GM18909 (cell line): ENCODE measurements around the gene PDE4DIP.
"Not testable (repeated sequence)": the region's sequence is repeated elsewhere in the genome, so short reads cannot be mapped to it uniquely, and the experiment has no call there.

Experiments
- ATAC-seq: cut with Tn5 transposase; IDR thresholded peaks from one replicate; pipeline ENCODE4 v1.9.1; 2021; ENCODE audit warnings: mild to moderate bottlenecking; ENCODE audit not compliant: unreplicated experiment, poor library complexity

The PDE4DIP gene

DNA sequence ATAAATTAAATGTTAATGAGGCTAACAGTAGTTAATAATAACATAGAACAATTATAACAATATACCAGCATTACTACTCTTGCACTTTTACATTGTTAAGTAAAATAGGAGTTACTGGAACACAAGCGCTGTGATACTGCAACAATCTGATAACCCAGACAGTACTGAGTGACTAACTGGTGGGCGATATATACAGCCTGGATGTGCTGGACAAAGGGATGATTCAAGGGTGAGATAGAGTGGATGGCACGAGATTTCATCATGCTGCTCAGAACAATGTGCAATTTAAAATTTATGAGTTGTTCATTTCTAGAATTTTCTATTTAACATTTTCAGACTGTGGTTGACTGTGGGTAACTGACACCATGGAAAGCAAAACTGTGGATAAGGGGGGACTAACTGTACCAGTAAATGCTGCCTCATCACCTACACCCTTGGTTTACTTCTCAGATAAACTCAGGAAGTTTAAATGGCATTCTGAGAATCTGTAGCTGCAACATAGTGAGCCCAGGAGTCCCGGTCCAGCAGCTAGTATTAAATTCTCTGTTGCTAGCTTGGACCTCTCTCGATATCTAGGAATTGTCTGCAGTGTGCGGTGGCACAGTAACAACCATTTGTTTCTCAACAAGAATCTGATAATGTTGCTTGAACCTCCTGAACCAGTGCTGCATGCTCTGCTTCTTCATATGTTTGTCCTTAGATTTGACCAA, 24.9 kb downstream of the PDE4DIP start:
- not testable (repeated sequence) for ATAC-seq

DNA sequence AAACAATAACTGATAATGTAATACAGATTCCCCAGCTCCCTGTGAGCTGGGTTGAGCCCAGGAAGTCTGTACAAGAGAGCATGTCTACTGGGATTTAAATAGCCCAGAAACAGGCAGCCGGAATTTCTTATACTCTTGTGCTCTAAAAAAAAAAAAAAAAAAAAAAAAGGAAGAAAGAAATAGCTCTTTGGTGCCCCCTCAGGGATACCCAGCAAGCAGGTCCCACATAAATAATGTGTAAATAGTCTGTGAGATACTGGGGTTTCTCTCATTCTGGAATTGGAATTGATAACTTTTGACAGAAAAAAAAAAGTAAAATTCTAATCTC, 25.4 kb downstream of the PDE4DIP start:
- not testable (repeated sequence) for ATAC-seq

DNA sequence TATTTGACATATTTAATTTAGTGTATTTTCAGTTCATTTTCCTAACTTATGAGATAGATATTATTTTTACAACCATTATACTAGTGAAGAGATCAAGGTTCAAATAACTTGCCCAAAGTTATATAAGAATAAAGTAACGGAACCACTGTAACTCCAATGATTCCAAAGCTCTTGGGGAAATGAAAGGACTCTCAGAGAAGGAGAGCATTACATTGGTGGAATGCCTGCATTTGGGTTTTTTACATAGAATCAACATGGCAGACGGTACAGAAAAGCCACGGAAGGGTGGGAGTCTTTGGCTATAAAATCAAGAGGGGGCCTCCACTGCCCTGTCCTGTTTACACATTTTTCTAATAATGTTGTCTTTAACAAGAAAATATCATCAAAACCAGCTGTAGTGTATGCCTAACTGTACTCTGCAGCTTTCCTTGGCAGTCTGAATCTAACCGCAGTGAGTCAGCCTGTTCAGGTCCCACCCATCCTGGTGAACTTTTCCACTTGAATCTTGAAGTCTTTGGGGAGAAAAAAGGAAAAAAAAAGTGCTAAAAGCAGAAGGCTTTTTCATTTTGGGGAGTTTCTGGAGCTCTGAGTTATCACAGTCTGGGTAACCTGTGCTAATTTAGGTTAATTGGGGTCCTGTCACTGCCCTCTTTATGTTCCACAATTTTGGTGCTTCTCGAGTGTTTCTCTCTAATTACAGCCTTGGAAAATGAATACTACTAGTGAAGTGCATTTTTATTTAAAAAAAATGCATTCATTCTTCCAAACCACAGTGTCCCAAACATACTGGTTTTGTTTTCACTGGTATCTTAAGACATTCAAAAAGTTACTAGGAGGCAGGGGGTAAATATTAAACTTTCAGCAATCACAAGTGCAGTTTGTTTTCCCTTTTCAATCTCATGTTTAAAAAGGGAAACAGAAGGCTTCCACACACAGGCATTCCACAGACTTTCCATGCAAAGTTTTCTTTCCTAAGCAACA, 30.5 kb downstream of the PDE4DIP start:
- not testable (repeated sequence) for ATAC-seq

DNA sequence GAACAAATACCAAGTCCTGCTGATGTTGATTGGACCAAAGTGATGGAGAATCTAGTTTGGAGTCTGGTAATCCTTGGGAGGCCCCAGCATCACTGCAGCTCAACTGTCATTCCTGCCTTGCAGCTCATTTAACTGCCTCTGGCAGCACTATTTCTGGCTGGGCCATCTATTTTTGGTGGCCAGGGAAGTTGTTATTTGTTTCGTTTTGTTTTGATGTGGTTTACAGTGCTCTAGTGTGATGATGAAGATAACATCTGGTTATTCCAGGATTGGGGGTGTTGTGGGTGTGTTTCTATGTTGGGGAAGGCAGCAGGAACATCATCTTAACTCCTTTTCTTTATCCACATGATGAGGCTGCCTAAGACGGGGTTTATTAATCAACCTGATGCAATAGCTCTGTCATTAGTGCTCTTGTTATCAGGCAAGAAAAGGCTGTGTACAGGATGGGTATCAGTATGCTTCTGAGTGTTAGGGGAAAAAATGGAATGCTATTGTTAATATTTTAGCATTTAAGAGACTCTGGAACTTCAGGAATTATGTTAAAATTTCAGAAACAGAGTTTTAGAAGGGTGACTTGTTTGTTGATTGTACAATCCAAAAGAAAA, 35.7 kb downstream of the PDE4DIP start:
- ATAC-seq = not testable (repeated sequence)

DNA sequence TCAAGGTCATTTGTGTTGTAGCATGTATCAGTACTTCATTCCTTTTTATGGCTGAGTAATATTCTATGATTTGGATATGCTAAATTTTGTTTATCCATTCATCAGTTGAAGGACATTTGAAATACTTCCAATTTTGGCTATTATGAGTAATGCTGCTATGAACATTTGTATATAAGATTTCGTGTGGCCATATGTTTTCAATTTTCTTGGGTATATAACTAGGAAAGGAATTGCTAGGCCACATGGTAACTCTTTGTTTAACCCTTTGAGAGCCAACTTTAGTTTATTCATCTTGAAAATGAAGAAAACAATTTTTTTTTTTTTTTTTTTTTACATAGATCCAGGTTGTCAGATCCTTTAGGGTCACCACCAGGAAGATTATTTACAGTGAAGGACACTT, 37.0 kb downstream of the PDE4DIP start:
- ATAC-seq = not testable (repeated sequence)

DNA sequence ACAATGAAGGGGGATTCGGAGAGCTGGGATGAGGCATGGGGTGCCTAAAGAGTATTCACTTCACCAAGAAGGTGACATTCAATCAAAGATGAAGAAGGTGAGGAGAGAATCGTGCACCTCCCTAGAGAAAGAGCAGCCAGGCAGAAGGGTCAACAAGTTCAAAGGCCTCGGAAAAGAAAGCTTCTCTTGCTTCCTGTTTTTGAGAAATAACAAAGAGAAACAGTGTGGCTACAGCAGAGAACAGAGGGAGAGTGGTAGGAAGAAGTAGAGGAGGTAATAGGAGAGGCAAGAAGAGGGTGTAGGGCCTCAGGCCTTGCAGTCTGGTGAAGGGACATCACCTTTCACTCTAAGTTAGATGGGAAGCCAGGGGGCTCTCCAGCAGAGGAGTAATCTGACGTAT, 41.0 kb downstream of the PDE4DIP start:
- not testable (repeated sequence) for ATAC-seq

DNA sequence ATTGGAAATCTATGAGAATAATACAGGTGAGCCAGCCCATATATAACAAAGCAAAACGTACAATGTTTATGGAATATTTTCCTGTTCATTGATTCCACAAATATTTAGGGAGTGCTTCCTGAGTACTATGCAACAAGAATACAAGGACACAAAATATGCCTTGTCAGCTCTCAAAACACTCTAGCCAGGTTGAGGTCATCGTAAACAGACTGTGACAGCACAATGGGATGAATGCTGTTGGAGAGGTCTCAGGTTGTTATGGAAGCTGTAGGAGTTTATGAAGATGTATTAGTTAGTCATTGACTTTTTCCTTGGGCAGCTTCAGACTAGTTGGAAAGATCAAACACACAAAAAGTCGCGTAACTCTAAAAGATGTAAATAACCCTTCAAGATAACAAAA, 42.1 kb downstream of the PDE4DIP start:
- ATAC-seq = not testable (repeated sequence)

DNA sequence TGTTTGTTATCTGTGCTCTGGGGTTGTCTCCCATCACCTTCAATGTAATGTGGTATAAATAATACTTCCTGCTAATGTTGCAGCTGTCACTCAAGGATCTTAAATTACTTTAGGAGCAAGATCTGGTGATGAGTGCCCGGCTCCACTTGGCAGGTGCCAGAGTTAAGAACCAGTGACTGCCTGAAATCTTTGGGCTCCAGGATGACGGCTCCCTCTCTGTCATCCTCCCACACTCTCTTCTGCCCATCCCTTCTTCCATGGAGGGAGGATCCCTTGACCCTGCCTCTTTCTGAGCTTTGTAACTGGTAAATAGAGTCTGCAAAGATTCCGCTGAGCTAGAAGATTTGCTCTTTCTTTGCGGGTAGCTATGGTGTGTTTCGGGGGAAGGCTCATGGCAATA, 44.4 kb downstream of the PDE4DIP start:
- not testable (repeated sequence) for ATAC-seq

DNA sequence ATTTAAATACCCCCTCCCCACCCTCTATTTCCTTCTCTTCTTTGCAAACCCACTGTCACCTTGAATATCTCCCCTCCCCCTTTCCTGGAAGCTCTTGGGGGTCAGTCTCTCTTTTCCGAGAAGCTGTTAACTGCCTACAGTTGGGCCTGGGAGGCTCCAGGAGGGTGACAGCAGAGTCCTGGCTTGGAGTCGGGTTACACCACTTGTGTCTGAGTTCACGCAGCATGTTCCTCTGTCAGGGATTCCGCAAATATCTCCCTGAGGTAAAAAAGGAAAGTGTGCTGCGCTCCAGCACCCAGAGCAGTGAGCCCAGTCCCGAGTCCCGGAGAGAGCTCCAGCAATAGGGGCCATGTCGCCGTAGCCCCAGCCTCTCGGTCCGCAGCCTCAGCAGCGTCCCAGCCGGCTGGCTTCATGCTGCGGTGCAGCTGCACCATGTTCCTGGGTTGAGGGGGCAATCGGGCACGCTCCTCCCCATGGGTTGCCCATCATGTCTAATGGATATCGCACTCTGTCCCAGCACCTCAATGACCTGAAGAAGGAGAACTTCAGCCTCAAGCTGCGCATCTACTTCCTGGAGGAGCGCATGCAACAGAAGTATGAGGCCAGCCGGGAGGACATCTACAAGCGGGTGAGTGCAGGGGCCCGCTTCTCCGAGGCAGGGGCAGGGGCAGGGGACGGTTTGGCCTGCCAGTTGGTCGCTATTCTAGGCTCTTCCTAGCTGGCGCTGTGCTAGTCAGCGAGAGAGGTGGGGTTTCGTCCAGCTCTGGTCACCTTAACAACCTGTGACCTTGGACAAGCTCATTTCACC, 45.2 kb downstream of the PDE4DIP start:
- ATAC-seq = not testable (repeated sequence)

DNA sequence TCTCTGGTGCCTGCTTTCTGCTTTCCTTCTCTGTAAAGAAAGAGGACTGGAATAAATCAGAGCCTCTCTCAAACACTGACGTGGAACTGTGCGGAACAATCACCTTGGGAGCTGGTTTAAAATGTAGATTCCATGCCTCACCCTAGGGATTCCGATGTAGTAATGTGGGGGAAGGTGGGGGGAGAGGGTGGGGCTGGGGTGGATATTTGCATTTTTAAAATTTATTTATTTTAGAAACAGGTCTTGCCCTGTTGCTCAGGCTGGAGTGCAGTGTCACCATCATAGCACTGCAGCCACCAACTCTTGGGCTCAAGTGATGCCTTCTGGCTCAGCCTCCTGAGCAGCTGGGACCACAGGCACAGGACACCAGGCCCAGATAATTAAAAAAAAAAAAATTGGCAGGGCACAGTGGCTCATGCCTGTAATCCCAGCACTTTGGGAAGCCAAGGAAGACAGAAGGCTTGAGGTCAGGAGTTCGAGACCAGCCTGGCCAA, 45.9 kb downstream of the PDE4DIP start:
- ATAC-seq = not testable (repeated sequence)

DNA sequence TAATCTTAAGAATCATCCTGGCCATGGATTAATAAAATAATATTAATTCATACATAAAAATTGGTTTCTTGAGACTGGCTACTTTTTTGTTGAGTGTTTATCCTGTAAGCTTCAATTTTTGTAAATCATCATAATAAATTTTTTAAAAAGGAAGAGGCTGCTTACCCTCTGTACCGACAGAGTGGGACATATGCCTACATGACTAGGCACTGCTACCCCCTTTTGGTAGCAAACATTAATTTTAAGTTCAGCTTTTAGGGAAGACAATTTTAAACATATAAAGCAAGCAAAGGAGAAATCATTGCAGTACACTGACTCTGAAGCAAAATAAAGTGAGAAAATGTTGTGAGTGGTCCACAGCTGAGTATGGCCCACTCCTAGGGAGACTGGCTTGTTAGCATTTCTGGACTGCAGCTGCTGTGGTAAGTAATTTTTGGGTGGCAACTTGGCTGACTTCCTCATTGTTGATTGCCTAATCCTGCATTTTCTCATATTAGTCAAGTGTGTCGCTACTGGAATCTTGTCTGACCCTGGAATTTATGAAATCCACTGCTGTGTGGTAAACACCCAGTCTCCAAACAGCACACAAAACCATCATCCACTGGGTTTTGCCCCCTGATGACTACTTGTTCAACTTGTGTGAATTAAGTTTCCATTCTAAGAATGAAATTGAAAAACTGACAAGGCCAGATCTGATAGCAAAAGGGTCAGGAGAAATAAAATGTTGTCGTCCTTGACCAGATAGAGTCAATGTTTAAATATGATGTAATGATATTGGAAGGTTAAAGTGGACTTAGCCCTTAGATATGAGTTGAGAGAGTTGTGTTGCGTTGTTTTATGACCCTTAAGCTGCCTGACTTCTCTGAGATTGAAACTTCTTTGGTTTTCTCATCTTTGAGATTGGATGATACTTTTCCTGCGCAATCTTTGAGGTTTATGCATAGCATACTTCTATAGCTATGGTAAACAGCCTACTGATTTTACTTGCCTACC, 50.4 kb downstream of the PDE4DIP start:
- ATAC-seq = not testable (repeated sequence)

DNA sequence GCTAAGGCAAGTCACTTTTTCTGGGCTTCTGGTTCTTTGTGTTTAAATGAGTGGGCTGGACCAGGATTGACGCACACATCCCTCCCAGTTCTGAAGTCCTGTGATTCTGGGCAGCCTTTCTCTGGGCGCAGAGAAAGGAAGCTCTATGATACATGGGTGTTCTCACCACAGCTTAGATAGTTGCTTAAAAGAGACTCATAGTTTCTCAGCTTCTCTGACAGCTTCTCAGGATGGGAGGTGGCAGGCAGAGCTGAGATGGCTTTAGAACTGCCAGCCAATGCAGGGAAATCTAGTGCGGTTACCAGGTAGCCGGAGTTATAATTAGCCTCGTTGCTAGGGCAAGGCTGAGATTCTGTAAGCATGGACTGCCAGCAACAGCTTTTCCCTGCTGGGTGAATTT, 55.8 kb downstream of the PDE4DIP start:
- not testable (repeated sequence) for ATAC-seq

DNA sequence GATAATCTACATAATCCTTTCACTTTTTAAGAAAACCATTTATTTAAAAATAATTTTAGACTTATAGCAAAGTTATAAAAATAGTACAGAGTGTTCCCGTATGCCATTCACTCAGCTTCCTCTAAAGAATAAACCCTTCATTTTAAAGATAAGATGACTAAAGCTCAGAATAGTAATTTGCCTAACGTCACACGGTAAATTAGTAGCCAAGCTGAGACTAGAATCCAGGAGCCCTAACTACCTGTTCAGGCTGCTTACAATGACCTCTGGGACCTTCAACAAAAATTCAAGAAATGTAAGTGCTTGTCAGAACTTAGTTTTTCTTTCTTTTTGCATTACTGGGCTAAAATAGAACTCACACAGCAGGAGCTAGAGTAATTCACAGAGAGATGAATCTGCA, 56.5 kb downstream of the PDE4DIP start:
- not testable (repeated sequence) for ATAC-seq

DNA sequence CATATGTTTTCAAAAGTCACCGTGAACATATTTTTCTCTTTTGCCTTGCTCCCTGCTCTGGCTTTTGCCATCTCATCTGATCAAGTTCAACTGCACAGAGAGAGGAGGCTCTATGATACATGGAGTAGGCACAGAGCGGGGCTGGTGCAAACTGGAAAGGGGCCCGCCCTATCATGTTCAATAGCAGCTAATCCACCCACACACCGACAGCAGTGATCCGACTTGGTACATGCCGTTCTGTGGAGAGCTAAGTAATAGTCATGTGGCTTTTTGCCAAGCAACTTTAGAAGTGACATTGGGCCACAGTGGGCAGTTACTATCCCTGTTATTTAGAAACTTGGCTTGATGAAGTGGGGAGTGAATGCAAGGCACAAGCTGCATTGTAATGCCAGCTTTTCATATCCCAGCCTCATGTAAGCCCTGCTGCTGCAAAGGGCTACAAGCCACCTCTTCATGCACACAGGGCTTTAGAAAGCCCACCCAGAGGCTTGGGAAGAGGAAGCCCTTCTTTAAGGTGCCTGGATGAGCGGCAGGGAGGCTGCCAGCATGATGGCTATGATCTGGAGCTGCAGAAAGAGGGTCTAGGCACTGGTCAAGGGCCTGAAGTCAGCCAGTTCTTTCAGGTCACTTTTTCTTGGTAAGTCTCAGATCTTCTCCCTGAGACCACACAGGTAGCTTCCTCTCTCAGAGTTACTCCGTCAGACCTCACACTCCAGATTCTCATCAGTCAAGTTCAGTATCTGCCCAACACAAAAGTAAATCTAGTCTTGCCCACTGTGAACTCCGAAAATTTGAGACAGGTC, 57.1 kb downstream of the PDE4DIP start:
- not testable (repeated sequence) for ATAC-seq

DNA sequence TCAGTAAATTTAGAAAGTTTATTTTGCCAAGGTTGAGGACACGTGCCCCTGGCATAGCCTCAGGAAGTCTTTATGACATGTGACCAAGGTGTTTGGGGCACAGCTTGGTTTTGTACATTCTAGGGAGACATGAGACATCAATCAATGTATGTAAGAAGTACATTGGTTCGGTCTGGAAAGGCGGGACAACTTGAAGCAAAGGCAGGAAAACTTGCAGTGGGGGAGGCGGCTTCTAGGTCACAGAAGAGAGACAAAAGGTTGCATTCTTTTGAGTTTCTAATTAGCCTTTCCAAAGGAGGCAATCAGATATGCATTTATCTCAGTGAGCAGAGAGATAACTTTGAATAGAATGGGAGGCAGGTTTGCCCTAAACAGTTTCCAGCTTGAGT, 57.7 kb downstream of the PDE4DIP start:
- ATAC-seq = not testable (repeated sequence)

DNA sequence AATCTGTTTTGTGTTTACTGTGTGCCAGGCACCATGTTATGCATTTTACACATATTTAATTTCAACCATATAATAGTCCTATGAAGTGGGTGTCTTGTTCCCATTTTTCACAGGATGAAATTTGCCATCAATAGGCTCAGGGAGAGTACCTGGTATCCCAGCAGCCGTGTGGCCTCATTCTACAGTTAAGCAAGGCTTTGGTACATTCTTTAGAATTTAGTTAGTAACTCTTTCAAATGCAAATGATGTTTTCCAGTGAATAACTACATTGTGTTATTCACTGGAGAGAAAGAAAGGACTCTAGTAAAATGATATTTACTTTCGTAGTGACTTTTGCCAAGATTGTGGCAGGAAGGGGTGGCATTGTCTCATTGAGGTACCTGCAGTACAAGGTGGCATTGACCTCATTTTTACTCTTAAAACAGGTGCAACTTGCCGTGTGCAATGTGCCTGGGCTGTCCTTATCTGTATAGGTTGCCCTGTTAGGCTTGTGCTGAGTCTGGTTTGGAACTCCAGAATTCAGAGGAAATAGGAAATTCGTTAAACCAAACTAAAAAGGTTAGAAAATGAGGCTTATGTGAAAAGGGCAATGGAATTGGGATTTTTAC, 65.1 kb downstream of the PDE4DIP start:
- ATAC-seq = not testable (repeated sequence)

DNA sequence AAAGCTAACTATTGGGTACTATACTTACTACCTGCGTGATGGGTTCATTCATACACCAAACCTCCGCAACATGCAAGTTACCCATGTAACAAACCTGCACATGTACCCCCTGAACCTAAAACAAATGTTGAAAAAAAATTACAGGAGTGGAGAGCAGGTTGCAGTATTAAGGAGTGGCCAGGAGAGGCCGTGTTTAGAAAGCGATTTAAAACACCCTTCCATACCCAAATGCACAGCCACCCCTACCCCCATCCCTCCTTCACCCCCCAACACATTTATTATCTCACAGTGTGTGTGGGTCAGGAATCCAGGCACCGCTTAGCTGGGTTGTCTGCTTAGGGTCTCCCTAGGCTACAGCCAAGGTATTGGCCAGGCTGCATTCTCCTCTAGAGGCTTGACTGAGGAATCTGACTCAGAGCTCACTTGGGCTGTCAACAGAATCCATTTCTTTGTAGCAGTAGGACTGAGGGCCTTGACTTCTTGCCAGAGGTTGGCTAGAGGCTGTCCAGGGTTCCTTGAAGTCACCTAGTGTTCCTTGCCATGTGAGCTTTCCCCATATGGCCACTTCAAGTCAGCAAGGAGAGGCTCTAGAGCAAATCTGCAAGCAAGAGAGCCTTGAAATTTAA, 67.2 kb downstream of the PDE4DIP start:
- ATAC-seq = not testable (repeated sequence)
